NB4 (cell line): ENCODE results near the gene CWC25.

Source experiments
- TF ChIP-seq, protein P1 (sequence below): IDR thresholded peaks from one replicate; pipeline ENCODE4 v1.5.1; 2012; ENCODE audit warnings: low read depth, low read length
- TF ChIP-seq, protein P2 (sequence below): IDR thresholded peaks from 2 replicates; pipeline ENCODE4 v1.6.1; 2011; ENCODE audit warnings: low read depth, low read length

GRCh38 chr17:38797828-38798227, 27.3 kb downstream of the CWC25 start:
- TF ChIP-seq, protein P1, sequence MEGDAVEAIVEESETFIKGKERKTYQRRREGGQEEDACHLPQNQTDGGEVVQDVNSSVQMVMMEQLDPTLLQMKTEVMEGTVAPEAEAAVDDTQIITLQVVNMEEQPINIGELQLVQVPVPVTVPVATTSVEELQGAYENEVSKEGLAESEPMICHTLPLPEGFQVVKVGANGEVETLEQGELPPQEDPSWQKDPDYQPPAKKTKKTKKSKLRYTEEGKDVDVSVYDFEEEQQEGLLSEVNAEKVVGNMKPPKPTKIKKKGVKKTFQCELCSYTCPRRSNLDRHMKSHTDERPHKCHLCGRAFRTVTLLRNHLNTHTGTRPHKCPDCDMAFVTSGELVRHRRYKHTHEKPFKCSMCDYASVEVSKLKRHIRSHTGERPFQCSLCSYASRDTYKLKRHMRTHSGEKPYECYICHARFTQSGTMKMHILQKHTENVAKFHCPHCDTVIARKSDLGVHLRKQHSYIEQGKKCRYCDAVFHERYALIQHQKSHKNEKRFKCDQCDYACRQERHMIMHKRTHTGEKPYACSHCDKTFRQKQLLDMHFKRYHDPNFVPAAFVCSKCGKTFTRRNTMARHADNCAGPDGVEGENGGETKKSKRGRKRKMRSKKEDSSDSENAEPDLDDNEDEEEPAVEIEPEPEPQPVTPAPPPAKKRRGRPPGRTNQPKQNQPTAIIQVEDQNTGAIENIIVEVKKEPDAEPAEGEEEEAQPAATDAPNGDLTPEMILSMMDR, result no peak
- TF ChIP-seq, protein P2, sequence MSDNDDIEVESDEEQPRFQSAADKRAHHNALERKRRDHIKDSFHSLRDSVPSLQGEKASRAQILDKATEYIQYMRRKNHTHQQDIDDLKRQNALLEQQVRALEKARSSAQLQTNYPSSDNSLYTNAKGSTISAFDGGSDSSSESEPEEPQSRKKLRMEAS, result no peak
